Measurements from ENCODE around the gene CCSER1. TPM values are rescaled to one million over a fixed set of nuclear protein-coding genes. Genes with fewer than 3 reads are reported as not detected.

The CCSER1 gene
- total and polyA plus RNA-seq, 8 donors, result 2.0 to 9.0 (median 4.2) TPM

DNA sequence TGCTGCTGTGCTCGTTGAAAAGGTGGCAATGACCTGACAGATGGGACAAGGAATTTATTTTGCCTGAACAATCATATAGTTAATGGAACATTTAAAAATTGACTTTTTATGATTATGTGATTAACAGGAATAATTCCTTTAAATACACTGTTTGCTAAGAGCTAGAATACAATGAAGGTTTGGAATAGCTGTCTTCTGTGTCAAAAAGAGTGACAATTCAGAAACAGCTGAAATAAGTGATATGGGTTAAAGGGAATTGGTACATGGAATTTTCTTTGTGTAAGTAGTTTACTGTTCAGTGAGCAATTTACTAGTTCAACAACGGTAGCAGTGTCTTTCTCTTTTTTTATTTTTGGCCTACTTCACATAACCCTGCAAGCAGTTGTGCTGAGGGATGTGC lies 1093.1 kb downstream of the CCSER1 start:
- H3K4me1 ChIP-seq, result no peaks in the 10 kb centered on the region
- no peaks in the 10 kb centered on the region for H3K36me3 ChIP-seq
- no peak overlapping the region for H3K27ac ChIP-seq
- no peak for DNase-seq
- no peak overlapping the region for H3K4me3 ChIP-seq
- intact Hi-C loops (cut with DNase I), result no loop called here
- no peak for TF ChIP-seq CTCF (IDR thresholded peaks at IDR 0.05)
- no peak for ATAC-seq
- H3K9me3 ChIP-seq, result peaks cover 0 to 20% of the 10 kb centered on the region in 2 donors
- H3K27me3 ChIP-seq, result no peaks in the 10 kb centered on the region

- H3K27me3 ChIP-seq, result no peaks in the 10 kb centered on the region
- no peaks in the 10 kb centered on the region for H3K36me3 ChIP-seq
- no peak overlapping the region for H3K27ac ChIP-seq
- no peak overlapping the region for H3K4me3 ChIP-seq
- DNase-seq (no peak), ATAC-seq (no peak)
- intact Hi-C loops (cut with DNase I), result no loop called here
- TF ChIP-seq CTCF (IDR thresholded peaks at IDR 0.05), result no peak
- H3K4me1 ChIP-seq, result no peaks in the 10 kb centered on the region
- peaks cover 0 to 9% of the 10 kb centered on the region in 2 donors for H3K9me3 ChIP-seq
Observed at GRCh38 chr4:91222014-91222413, 1094.8 kb downstream of the CCSER1 start.

GRCh38 chr4:91226867-91227266 lies 1099.7 kb downstream of the CCSER1 start:
- no peak overlapping the region for H3K27ac ChIP-seq
- DNase-seq, result peak in 2 of 4 donors; percentile 2 to 6
- H3K4me1 ChIP-seq, result no peaks in the 10 kb centered on the region
- no peak for TF ChIP-seq CTCF (IDR thresholded peaks at IDR 0.05)
- H3K27me3 ChIP-seq, result no peaks in the 10 kb centered on the region
- intact Hi-C loops (cut with DNase I), result no loop called here
- H3K9me3 ChIP-seq, result no peaks in the 10 kb centered on the region
- H3K4me3 ChIP-seq, result no peak overlapping the region
- no peak for ATAC-seq
- no peaks in the 10 kb centered on the region for H3K36me3 ChIP-seq

DNA sequence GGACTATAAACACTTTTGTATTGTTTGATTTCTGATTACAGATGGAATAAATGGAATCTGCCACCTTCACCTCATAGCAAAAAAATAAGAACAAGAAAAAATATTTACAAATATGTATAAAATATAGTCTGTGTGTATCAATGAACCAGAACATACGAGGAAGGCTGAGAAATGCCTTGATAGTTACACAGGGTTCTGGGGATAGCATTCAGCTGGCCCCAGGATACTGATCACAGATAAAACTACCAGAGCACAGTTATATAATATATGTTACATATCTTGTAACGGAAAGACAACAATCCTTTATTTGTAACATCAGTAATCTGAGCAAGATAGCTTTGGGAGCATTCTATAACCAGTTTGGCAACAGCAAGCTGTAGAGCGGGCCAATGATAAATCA lies 1101.5 kb downstream of the CCSER1 start:
- no peak for TF ChIP-seq CTCF (IDR thresholded peaks at IDR 0.05)
- no peaks in the 10 kb centered on the region for H3K36me3 ChIP-seq
- no peak overlapping the region for H3K27ac ChIP-seq
- DNase-seq (no peak), ATAC-seq (no peak)
- H3K9me3 ChIP-seq, result no peaks in the 10 kb centered on the region
- H3K4me3 ChIP-seq, result no peak overlapping the region
- intact Hi-C loops (cut with DNase I), result no loop called here
- H3K27me3 ChIP-seq, result no peaks in the 10 kb centered on the region
- no peaks in the 10 kb centered on the region for H3K4me1 ChIP-seq

DNA sequence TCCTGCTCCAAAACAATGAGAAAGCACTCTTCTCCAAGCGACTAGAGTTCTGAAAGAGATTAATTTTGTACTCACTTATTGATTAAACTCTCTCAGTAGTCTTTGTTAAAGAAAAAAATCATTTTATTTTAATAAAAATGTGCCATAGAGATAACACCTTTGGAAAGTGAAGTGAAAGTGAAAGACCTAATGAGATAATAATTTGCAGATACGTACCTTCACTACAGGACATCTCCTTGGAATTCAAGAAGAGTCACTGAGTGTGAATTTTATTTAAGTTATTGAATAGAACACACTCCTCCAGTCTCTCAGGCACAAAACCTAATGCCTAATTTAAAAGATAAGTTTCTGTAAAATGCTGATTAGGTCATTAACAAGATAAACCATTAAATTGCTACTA lies 1106.0 kb downstream of the CCSER1 start:
- no peaks in the 10 kb centered on the region for H3K9me3 ChIP-seq
- no peak for TF ChIP-seq CTCF (IDR thresholded peaks at IDR 0.05)
- H3K27me3 ChIP-seq, result no peaks in the 10 kb centered on the region
- no peak overlapping the region for H3K27ac ChIP-seq
- H3K4me3 ChIP-seq, result no peak overlapping the region
- no peaks in the 10 kb centered on the region for H3K4me1 ChIP-seq
- no peak for ATAC-seq
- intact Hi-C loops (cut with DNase I), result no loop called here
- DNase-seq, result no peak
- no peaks in the 10 kb centered on the region for H3K36me3 ChIP-seq
